Ishikawa (cell line): Measurements from ENCODE around the gene ANKRD18A.

ENCODE experiments used
- CEBPB ChIP-seq: IDR thresholded peaks from 2 replicates; pipeline ENCODE4 v1.6.1; 2012
- CREB1 ChIP-seq: IDR thresholded peaks from 2 replicates; pipeline ENCODE4 v1.6.1; 2012; ENCODE audit warnings: low read depth
- EP300 ChIP-seq: IDR thresholded peaks from 2 replicates; pipeline ENCODE4 v1.6.1; 2012; ENCODE audit warnings: borderline replicate concordance
- FOXM1 ChIP-seq: IDR thresholded peaks from 2 replicates; pipeline ENCODE4 v1.6.1; 2012; ENCODE audit warnings: low read depth, borderline replicate concordance
- NFIC ChIP-seq: IDR thresholded peaks from 2 replicates; pipeline ENCODE4 v1.6.1; 2012
- RAD21 ChIP-seq: IDR thresholded peaks from 2 replicates; pipeline ENCODE4 v1.6.1; 2012; ENCODE audit warnings: low read depth
- TAF1 ChIP-seq: IDR thresholded peaks from 2 replicates; pipeline ENCODE4 v1.6.1; 2012; ENCODE audit warnings: low read depth, mild to moderate bottlenecking
- TCF12 ChIP-seq: IDR thresholded peaks from 2 replicates; pipeline ENCODE4 v1.6.1; 2012; ENCODE audit warnings: low read depth
- TEAD4 ChIP-seq: IDR thresholded peaks from 2 replicates; pipeline ENCODE4 v1.6.1; 2012
- USF1 ChIP-seq: IDR thresholded peaks from 2 replicates; pipeline ENCODE4 v1.6.1; 2012
- YY1 ChIP-seq: IDR thresholded peaks from 2 replicates; pipeline ENCODE4 v1.6.1; 2012; ENCODE audit warnings: low read depth
- ZBTB7A ChIP-seq: IDR thresholded peaks from 2 replicates; pipeline ENCODE4 v1.6.1; 2012; ENCODE audit warnings: low read depth
- TF ChIP-seq, protein P1 (sequence below): IDR thresholded peaks from 2 replicates; pipeline ENCODE4 v1.6.1; 2012; ENCODE audit warnings: low read depth, mild to moderate bottlenecking
- TF ChIP-seq, protein P2 (sequence below): IDR thresholded peaks from 2 replicates; pipeline ENCODE4 v1.6.1; 2012

- TF ChIP-seq EP300 (no peak), ZBTB7A (no peak), RAD21 (no peak), NFIC (no peak), CEBPB (no peak), TAF1 (no peak), CREB1 (no peak), YY1 (no peak), FOXM1 (no peak), TEAD4 (no peak), TCF12 (no peak), USF1 (no peak)
- TF ChIP-seq, protein P1, sequence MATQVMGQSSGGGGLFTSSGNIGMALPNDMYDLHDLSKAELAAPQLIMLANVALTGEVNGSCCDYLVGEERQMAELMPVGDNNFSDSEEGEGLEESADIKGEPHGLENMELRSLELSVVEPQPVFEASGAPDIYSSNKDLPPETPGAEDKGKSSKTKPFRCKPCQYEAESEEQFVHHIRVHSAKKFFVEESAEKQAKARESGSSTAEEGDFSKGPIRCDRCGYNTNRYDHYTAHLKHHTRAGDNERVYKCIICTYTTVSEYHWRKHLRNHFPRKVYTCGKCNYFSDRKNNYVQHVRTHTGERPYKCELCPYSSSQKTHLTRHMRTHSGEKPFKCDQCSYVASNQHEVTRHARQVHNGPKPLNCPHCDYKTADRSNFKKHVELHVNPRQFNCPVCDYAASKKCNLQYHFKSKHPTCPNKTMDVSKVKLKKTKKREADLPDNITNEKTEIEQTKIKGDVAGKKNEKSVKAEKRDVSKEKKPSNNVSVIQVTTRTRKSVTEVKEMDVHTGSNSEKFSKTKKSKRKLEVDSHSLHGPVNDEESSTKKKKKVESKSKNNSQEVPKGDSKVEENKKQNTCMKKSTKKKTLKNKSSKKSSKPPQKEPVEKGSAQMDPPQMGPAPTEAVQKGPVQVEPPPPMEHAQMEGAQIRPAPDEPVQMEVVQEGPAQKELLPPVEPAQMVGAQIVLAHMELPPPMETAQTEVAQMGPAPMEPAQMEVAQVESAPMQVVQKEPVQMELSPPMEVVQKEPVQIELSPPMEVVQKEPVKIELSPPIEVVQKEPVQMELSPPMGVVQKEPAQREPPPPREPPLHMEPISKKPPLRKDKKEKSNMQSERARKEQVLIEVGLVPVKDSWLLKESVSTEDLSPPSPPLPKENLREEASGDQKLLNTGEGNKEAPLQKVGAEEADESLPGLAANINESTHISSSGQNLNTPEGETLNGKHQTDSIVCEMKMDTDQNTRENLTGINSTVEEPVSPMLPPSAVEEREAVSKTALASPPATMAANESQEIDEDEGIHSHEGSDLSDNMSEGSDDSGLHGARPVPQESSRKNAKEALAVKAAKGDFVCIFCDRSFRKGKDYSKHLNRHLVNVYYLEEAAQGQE: no peak
- TF ChIP-seq, protein P2, sequence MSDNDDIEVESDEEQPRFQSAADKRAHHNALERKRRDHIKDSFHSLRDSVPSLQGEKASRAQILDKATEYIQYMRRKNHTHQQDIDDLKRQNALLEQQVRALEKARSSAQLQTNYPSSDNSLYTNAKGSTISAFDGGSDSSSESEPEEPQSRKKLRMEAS: no peak
Measured at GRCh38 chr9:38642951-38643814, 22.8 kb upstream of the ANKRD18A start.
